ENCODE data around the gene FAM13A.
"Not testable (repeated sequence)": the region's sequence is repeated elsewhere in the genome, so short reads cannot be mapped to it uniquely, and the experiment has no call there.

Gene FAM13A

DNA sequence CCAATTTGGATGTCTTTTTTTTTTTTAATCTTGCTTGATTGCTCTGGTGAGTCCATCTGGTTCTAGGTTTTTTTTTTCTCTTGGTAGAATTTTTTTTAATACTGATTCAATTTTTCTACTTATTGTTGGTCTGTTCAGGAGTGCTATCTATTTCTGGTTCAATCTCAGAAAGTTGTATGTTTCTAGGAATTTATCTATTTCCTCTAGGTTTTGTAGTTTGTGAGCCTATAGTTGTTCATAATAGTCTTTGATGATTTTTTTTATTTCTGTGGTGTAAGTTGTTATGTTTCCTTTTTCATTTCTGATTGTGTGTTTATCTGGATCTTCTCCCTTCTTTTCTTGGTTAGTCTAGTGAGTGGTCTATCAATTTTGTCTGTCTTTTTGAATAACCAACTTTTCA, 129.6 kb downstream of the FAM13A start:
- no peaks in the 10 kb centered on the region for H3K4me1 ChIP-seq
- H3K4me3 ChIP-seq (ENCODE audit: low read depth, low read length): no peak overlapping the region
- no peak overlapping the region for H3K4me2 ChIP-seq (ENCODE audit: low read length)
- H2AFZ ChIP-seq: no peak overlapping the region
- no peak overlapping the region for H3K27ac ChIP-seq
- no peaks in the 10 kb centered on the region for H3K27me3 ChIP-seq (ENCODE audit: control insufficient read depth, insufficient read depth, low read length)
- H3K79me2 ChIP-seq: no peaks in the 10 kb centered on the region
- no peaks in the 10 kb centered on the region for H3K9me3 ChIP-seq (ENCODE audit: control insufficient read depth, low read length)
- TF ChIP-seq, protein P1, sequence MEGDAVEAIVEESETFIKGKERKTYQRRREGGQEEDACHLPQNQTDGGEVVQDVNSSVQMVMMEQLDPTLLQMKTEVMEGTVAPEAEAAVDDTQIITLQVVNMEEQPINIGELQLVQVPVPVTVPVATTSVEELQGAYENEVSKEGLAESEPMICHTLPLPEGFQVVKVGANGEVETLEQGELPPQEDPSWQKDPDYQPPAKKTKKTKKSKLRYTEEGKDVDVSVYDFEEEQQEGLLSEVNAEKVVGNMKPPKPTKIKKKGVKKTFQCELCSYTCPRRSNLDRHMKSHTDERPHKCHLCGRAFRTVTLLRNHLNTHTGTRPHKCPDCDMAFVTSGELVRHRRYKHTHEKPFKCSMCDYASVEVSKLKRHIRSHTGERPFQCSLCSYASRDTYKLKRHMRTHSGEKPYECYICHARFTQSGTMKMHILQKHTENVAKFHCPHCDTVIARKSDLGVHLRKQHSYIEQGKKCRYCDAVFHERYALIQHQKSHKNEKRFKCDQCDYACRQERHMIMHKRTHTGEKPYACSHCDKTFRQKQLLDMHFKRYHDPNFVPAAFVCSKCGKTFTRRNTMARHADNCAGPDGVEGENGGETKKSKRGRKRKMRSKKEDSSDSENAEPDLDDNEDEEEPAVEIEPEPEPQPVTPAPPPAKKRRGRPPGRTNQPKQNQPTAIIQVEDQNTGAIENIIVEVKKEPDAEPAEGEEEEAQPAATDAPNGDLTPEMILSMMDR (IDR thresholded peaks at IDR 0.05): no peak
- H3K36me3 ChIP-seq (ENCODE audit: control insufficient read depth, insufficient read depth, low read length): no peaks in the 10 kb centered on the region
- H3K9ac ChIP-seq: no peak overlapping the region

DNA sequence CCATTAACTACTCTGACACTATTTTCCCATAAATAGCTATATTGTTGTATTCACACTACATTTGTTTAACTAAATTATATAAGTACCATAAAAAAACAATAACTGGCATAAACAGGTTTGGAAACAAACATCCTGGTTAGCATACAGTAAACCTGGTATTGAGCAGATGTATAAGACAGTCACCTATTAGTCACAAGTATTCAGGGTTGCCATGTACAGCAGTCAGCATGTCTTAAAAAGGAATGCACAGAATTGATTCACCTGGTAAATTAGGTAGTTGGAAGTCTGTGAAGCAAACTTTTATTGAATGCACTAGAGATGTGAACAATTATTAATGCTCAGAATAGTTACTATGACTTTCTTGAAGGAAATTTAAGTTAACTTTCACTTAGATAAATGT, 137.9 kb downstream of the FAM13A start:
- Histone ChIP-seq H3K36me3 (ENCODE audit: control insufficient read depth, insufficient read depth, low read length) (no peaks in the 10 kb centered on the region), H3K9ac (no peak overlapping the region), H3K9me3 (ENCODE audit: control insufficient read depth, low read length) (no peaks in the 10 kb centered on the region)

DNA sequence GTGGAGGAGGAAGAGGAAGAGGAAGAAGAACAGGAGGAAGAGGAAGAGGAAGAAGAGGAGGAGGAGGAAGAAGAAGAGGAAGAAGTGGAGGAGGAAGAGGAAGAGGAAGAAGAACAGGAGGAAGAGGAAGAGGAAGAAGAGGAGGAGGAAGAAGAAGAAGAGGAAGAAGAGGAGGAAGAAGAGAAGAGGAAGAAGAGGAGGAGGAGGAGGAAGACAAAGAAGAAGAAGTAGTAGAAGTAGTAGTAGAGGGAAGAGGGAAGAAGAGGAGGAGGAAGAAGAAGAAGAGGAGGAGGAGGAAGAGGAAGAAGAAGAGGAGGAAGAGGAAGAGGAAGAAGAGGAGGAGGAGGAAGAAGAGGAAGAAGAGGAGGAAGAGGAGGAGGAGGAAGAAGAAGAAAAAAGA, 143.8 kb downstream of the FAM13A start:
- not testable (repeated sequence) for H3K4me1 ChIP-seq; H3K9ac ChIP-seq; H3K79me2 ChIP-seq; H3K27me3 ChIP-seq (ENCODE audit: control insufficient read depth, insufficient read depth, low read length); H3K36me3 ChIP-seq (ENCODE audit: control insufficient read depth, insufficient read depth, low read length); H3K4me2 ChIP-seq (ENCODE audit: low read length); H3K27ac ChIP-seq; H3K9me3 ChIP-seq (ENCODE audit: control insufficient read depth, low read length); H3K4me3 ChIP-seq (ENCODE audit: low read depth, low read length); H2AFZ ChIP-seq

More for the DNA sequence above, 137.9 kb downstream of the FAM13A start:
- H3K4me2 ChIP-seq (ENCODE audit: low read length): no peak overlapping the region
- H3K4me1 ChIP-seq: no peaks in the 10 kb centered on the region
- H3K79me2 ChIP-seq: peaks cover 2% of the 10 kb centered on the region
- H2AFZ ChIP-seq: no peak overlapping the region
- TF ChIP-seq, protein P1 (IDR thresholded peaks at IDR 0.05): no peak
- no peak overlapping the region for H3K27ac ChIP-seq
- no peaks in the 10 kb centered on the region for H3K27me3 ChIP-seq (ENCODE audit: control insufficient read depth, insufficient read depth, low read length)
- no peak overlapping the region for H3K4me3 ChIP-seq (ENCODE audit: low read depth, low read length)

DNA sequence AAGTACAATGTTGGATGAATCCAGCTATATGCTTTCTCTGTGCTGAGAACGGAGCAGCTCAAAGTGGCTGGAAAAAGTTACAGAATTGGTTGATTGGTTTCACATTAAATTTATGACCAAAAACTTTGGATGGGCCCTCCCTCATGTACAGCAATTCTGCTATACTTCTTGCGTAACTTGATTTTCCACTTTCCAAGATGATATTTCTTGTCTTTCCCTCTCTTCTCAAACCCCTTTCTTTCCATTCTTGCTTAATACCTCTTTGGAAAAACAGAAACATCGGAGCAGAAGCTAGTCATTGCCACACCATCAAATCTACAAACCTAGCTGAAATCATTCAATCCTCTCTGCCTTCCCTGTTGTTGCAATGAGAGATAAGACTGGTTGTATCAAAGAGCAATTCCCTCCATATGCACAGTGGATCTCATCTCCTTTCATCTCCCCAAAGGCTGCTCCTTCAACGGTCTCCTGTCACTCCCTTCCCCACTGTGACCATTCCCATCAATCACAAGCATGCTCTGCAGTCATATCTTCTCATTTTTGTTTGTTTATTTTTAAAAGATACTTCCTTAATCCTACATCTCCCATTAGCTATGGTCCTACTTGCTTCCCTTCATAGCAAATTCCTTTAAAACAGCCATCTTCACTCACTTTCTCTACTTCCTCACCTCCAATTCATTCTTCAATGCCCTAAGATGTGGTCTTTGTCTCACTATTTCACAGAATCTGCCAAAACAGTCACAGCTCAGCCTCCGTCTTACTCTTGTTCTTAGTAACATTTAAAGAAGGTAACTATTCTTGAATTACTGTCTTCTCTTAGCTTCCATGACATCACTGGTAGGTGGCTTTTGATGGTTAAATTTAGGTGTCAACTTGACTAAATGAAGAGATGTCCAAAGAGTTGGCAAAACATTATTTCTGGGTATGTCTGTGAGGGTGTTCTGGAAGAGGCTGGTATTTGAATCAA, 145.5 kb downstream of the FAM13A start:
- Histone ChIP-seq H3K4me1 (no peaks in the 10 kb centered on the region), H3K79me2 (peaks cover 2% of the 10 kb centered on the region), H2AFZ (no peak overlapping the region), H3K27me3 (ENCODE audit: control insufficient read depth, insufficient read depth, low read length) (no peaks in the 10 kb centered on the region), H3K36me3 (ENCODE audit: control insufficient read depth, insufficient read depth, low read length) (no peaks in the 10 kb centered on the region), H3K27ac (no peak overlapping the region), H3K4me2 (ENCODE audit: low read length) (no peak overlapping the region), H3K9ac (no peak overlapping the region), H3K9me3 (ENCODE audit: control insufficient read depth, low read length) (no peaks in the 10 kb centered on the region), H3K4me3 (ENCODE audit: low read depth, low read length) (no peak overlapping the region)
- TF ChIP-seq, protein P1 (IDR thresholded peaks at IDR 0.05): no peak

DNA sequence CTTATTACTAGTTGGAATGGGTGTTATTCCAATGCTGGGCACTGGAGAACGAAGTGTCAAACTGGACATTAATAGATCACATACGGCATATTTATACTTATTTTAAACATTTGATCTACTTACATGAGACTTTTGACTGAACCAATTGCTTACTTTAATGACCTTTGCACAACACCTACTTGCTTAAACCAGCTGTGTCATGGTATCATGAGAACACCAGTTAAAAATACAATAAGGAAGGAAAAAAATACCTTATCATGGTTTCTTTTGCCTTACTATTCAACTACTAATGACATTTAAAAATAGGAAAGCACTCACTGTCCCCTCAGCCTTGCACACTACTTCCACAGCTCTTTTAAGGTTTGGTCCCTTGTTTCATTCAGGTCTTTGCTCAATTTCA, 146.9 kb downstream of the FAM13A start:
- H3K79me2 ChIP-seq: peaks cover 2% of the 10 kb centered on the region
- H3K9me3 ChIP-seq (ENCODE audit: control insufficient read depth, low read length): no peaks in the 10 kb centered on the region
- H3K36me3 ChIP-seq (ENCODE audit: control insufficient read depth, insufficient read depth, low read length): no peaks in the 10 kb centered on the region
- H3K4me2 ChIP-seq (ENCODE audit: low read length): no peak overlapping the region
- H3K9ac ChIP-seq: no peak overlapping the region
- no peak overlapping the region for H2AFZ ChIP-seq
- no peaks in the 10 kb centered on the region for H3K27me3 ChIP-seq (ENCODE audit: control insufficient read depth, insufficient read depth, low read length)
- no peaks in the 10 kb centered on the region for H3K4me1 ChIP-seq
- TF ChIP-seq, protein P1 (IDR thresholded peaks at IDR 0.05): no peak
- no peak overlapping the region for H3K27ac ChIP-seq
- H3K4me3 ChIP-seq (ENCODE audit: low read depth, low read length): no peak overlapping the region
